OCI-LY3 (cell line): ENCODE measurements around the gene UFSP1.

Experiments used
- H2AFZ ChIP-seq: fragments of 200-600, 300-600 bp; shearing (Covaris generic); 2 replicates; pipeline ENCODE4 v1.6.0; 2014; ENCODE audit warnings: antibody characterized with exemption, low read depth, low read length
- H3K27ac ChIP-seq: fragments of 200-600, 300-600 bp; sonication (generic); 2 replicates; pipeline ENCODE4 v1.5.1; 2014; ENCODE audit warnings: mild to moderate bottlenecking, low read length, moderate library complexity, mixed read lengths
- H3K27me3 ChIP-seq: fragments of 200-600, 300-600 bp; sonication (generic); 2 replicates; pipeline ENCODE4 v1.6.1; 2014; ENCODE audit warnings: low read depth, low read length, mixed read lengths
- H3K36me3 ChIP-seq: fragments of 200-600, 300-600 bp; sonication (generic); replicated peaks from 2 replicates; pipeline ENCODE3; 2014; ENCODE audit warnings: low read depth, low read length, mixed read lengths
- H3K4me1 ChIP-seq: fragments of 300-600, 200-600 bp; sonication (generic); 2 replicates; pipeline ENCODE4 v1.6.1; 2014; ENCODE audit warnings: low read length, mixed read lengths
- H3K4me2 ChIP-seq: fragments of 200-600, 300-600 bp; sonication (generic); 2 replicates; pipeline ENCODE4 v1.6.1; 2014; ENCODE audit warnings: low read length, mixed read lengths
- H3K4me3 ChIP-seq: fragments of 300-600, 200-600 bp; sonication (generic); 2 replicates; pipeline ENCODE4 v1.5.1; 2014; ENCODE audit warnings: antibody characterized with exemption, mild to moderate bottlenecking, low read length, moderate library complexity
- H3K79me2 ChIP-seq: fragments of 300-600, 200-600 bp; shearing (Covaris generic); 2 replicates; pipeline ENCODE4 v1.6.1; 2014; ENCODE audit warnings: mild to moderate bottlenecking, low read length, mixed read lengths
- H3K9ac ChIP-seq: fragments of 300-600, 200-600 bp; shearing (Covaris generic); 2 replicates; pipeline ENCODE4 v1.6.0; 2014; ENCODE audit warnings: mild to moderate bottlenecking, low read length, moderate library complexity
- H3K9me3 ChIP-seq: fragments of 200-600, 300-600 bp; shearing (Covaris generic); 2 replicates; pipeline ENCODE4 v1.6.1; 2014; ENCODE audit warnings: low read length, mixed read lengths; ENCODE audit not compliant: insufficient read depth
- H4K20me1 ChIP-seq: fragments of 200-600, 300-600 bp; sonication (generic); 2 replicates; pipeline ENCODE4 v1.6.1; 2016; ENCODE audit warnings: low read length, mixed read lengths; ENCODE audit not compliant: insufficient read depth
- CTCF ChIP-seq: fragments of 200-600, 300-600 bp; sonication (generic); IDR thresholded peaks from 2 replicates; pipeline ENCODE4 v1.5.1; 2014; ENCODE audit warnings: antibody characterized with exemption, low read length, low read depth
- EZH2phosphoT487 ChIP-seq: fragments of 200-600 bp; shearing (Covaris generic); IDR thresholded peaks from 2 replicates; pipeline ENCODE4 v1.6.1; 2018; ENCODE audit warnings: antibody characterized with exemption, mixed run types, low read depth

UFSP1 gene

GRCh38 chr7:100867040-100867775 is 22.3 kb downstream of the UFSP1 start, which contains the start of gene TRIP6:
Gene TRIP6, plus strand, starts transcription at chr7:100867387. Its CDS starts 111 bp downstream, at chr7:100867498.
- Histone ChIP-seq H4K20me1 (no peaks in the 10 kb centered on the region), H3K4me2 (peak within 1 kb of the TSS; percentile 89), H3K27me3 (no peaks in the 10 kb centered on the region), H2AFZ (peak within 1 kb of the TSS; percentile 47; the same call in 1 of the 2 replicates), H3K4me3 (peak within 1 kb of the TSS; percentile 91), H3K36me3 (peaks cover 16% of the 10 kb centered on the region), H3K79me2 (peaks cover 25% of the 10 kb centered on the region), H3K9me3 (no peaks in the 10 kb centered on the region), H3K9ac (peak within 1 kb of the TSS; percentile 99), H3K27ac (peak within 1 kb of the TSS; percentile 79), H3K4me1 (peaks cover 17% of the 10 kb centered on the region)
- TF ChIP-seq EZH2phosphoT487 (no peak), CTCF (no peak)

GRCh38 chr7:100866729-100867039 is 22.8 kb downstream of the UFSP1 start:
- H3K4me3 ChIP-seq: peak overlapping the region; percentile 91
- peak overlapping the region; percentile 99 for H3K9ac ChIP-seq
- peaks cover 22% of the 10 kb centered on the region for H3K4me1 ChIP-seq
- peak overlapping the region; percentile 47; the same call in 1 of the 2 replicates for H2AFZ ChIP-seq
- peak overlapping the region; percentile 89 for H3K4me2 ChIP-seq
- H3K36me3 ChIP-seq: peaks cover 16% of the 10 kb centered on the region
- H3K9me3 ChIP-seq: no peaks in the 10 kb centered on the region
- H3K27me3 ChIP-seq: no peaks in the 10 kb centered on the region
- peak overlapping the region; percentile 79 for H3K27ac ChIP-seq
- H3K79me2 ChIP-seq: peaks cover 25% of the 10 kb centered on the region
- no peaks in the 10 kb centered on the region for H4K20me1 ChIP-seq
- no peak for TF ChIP-seq CTCF
- no peak for TF ChIP-seq EZH2phosphoT487

GRCh38 chr7:100865938-100866728 is 23.4 kb downstream of the UFSP1 start:
- Histone ChIP-seq H3K4me2 (peak overlapping the region; percentile 89; the same call in 1 of the 2 replicates), H4K20me1 (no peaks in the 10 kb centered on the region), H2AFZ (no peak overlapping the region), H3K79me2 (peaks cover 25% of the 10 kb centered on the region), H3K9ac (peak overlapping the region; percentile 99; the same call in 1 of the 2 replicates), H3K27me3 (no peaks in the 10 kb centered on the region), H3K36me3 (peaks cover 11% of the 10 kb centered on the region), H3K4me1 (peaks cover 27% of the 10 kb centered on the region), H3K4me3 (peak overlapping the region; percentile 91; the same call in 1 of the 2 replicates), H3K9me3 (no peaks in the 10 kb centered on the region), H3K27ac (peak overlapping the region; percentile 79; the same call in 1 of the 2 replicates)
- TF ChIP-seq EZH2phosphoT487 (no peak), CTCF (no peak)

GRCh38 chr7:100865372-100865911 is 24.1 kb downstream of the UFSP1 start:
- Histone ChIP-seq H4K20me1 (no peaks in the 10 kb centered on the region), H3K9me3 (no peaks in the 10 kb centered on the region), H3K4me2 (no peak overlapping the region), H2AFZ (no peak overlapping the region), H3K27me3 (no peaks in the 10 kb centered on the region), H3K79me2 (peaks cover 32% of the 10 kb centered on the region), H3K27ac (no peak overlapping the region), H3K9ac (no peak overlapping the region), H3K36me3 (peaks cover 12% of the 10 kb centered on the region), H3K4me1 (peaks cover 34% of the 10 kb centered on the region), H3K4me3 (no peak overlapping the region)
- TF ChIP-seq EZH2phosphoT487: no peak
